Right lobe of liver (tissue), 6 donors: ENCODE measurements around the gene CCBE1. TPM values are rescaled to one million over a fixed set of nuclear protein-coding genes. Genes with fewer than 3 reads are reported as not detected.

Experiments used
- ATAC-seq, 4 donors: fragments of 200-7000 bp; cut with Tn5 transposase; one replicate each; pipeline ENCODE4 v1.9.1; 2020; ENCODE audit warnings: mild to moderate bottlenecking in 4 of 4, moderate library complexity in 4 of 4
- DNase-seq, 3 donors: peaks; one replicate each; pipeline ENCODE4 v3.0.0-alpha.2; 2020
- H3K27ac ChIP-seq, 3 donors: fragments of 200-600 bp; one replicate each; pipeline ENCODE4 v1.8.0; 2022
- H3K27me3 ChIP-seq, 2 donors: fragments of 200-600 bp; one replicate each; pipeline ENCODE4 v1.8.0; 2022
- H3K36me3 ChIP-seq, 4 donors: fragments of 200-600 bp; sonication (generic) in 1 of 4; one replicate each; pipeline versions ENCODE4 v1.5.1 to v1.8.0; 2017 to 2022; ENCODE audit warnings: control low read depth in 1 of 4
- H3K4me1 ChIP-seq, 4 donors: fragments of 200-600 bp; sonication (generic) in 1 of 4; one replicate each; pipeline versions ENCODE4 v1.5.1 to v1.8.0; 2017 to 2022; ENCODE audit warnings: control low read depth in 1 of 4
- H3K4me3 ChIP-seq, 3 donors: fragments of 200-600 bp; one replicate each; pipeline ENCODE4 v1.8.0; 2022
- H3K9me3 ChIP-seq, 4 donors: fragments of 200-600 bp; sonication (generic) in 1 of 4; one replicate each; pipeline versions ENCODE4 v1.5.1 to v1.8.0; 2017 to 2022; ENCODE audit warnings: control low read depth in 1 of 4
- POLR2A ChIP-seq: fragments of 450-650 bp; IDR thresholded peaks from one replicate; pipeline ENCODE4 v1.6.1; 2017; ENCODE audit warnings: antibody characterized with exemption, mild to moderate bottlenecking
- WGBS: methylation state at CpG from one replicate; pipeline ENCODE4 v1.1.6; 2018; ENCODE audit warnings: low coverage, low lambda C conversion rate; ENCODE audit not compliant: insufficient coverage; ENCODE audit errors: missing lambda C conversion rate; 5-methylcytosine and 5-hydroxymethylcytosine counted together
- intact Hi-C, 2 donors: fragments of 100-400 bp; cut with DNase I; formaldehyde crosslinking; loops; one replicate each; pipeline versions ENCODE4 v1.11.2 to v1.14.1; 2022
- total RNA-seq, 6 experiments: library from RNA; depleted of rRNA in 2 of 6; stranded (reverse); fragments of >200 nt in 2 of 6; fragmentation: NEBNext Ultra II Directional in 3 of 6; extraction: Animal tissue kit (Norgen Biotek cat#: 25700) in 3 of 6; gene quantifications; one replicate each; pipeline versions ENCODE4 v1.1.0 to v1.2.4, GENCODE V29; 2016 to 2023
- TF ChIP-seq, protein P1 (sequence below), 4 donors: fragments of 200-600 bp in 3 of 4; fragments of 450-650 bp in 1 of 4; IDR thresholded peaks; one replicate each; pipeline versions ENCODE4 v1.5.1 to v1.8.0; 2016 to 2022; ENCODE audit warnings: antibody characterized with exemption in 4 of 4, mild to moderate bottlenecking in 2 of 4
- donor health status: DM: no; HTN: yes; CAD: no.
- donor health status: DM: no; HTN: no; CAD: no.
- donor health status: DM: no; HTN: no; CAD: no.
- donor health status: DM: no; HTN: yes; CAD: no.
- donor health status: DM: no; HTN: yes; CAD: no.

CCBE1 gene
- total RNA-seq, 6 experiments from 2014 or later: 2.7 to 6.9 (median 4.3) TPM

DNA sequence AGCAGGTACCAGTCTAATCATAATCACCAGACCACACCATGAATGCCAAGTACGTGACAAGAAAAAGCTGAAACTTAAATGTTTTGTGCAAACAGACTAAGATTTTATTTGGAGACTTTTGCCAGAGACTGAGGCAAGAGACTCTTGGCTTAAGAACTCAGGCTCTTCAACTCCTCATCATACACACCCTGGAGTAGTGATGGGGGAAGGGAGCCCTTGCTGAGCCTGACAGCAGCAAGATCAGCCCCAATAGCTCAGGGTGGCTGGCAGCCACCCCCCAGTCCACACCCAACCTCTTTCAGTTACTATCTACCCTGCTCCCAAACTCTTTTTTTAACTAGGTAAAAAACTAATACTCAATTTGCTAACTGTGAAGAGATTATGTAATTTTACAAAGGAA lies 114.8 kb downstream of the CCBE1 start:
- no peak for ATAC-seq
- no peaks in the 10 kb centered on the region for H3K27me3 ChIP-seq
- intact Hi-C loops: no loop called here
- no peak overlapping the region for H3K4me3 ChIP-seq
- H3K9me3 ChIP-seq: no peaks in the 10 kb centered on the region
- TF ChIP-seq, protein P1, sequence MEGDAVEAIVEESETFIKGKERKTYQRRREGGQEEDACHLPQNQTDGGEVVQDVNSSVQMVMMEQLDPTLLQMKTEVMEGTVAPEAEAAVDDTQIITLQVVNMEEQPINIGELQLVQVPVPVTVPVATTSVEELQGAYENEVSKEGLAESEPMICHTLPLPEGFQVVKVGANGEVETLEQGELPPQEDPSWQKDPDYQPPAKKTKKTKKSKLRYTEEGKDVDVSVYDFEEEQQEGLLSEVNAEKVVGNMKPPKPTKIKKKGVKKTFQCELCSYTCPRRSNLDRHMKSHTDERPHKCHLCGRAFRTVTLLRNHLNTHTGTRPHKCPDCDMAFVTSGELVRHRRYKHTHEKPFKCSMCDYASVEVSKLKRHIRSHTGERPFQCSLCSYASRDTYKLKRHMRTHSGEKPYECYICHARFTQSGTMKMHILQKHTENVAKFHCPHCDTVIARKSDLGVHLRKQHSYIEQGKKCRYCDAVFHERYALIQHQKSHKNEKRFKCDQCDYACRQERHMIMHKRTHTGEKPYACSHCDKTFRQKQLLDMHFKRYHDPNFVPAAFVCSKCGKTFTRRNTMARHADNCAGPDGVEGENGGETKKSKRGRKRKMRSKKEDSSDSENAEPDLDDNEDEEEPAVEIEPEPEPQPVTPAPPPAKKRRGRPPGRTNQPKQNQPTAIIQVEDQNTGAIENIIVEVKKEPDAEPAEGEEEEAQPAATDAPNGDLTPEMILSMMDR (IDR thresholded peaks at IDR 0.05): no peak
- TF ChIP-seq POLR2A: no peak
- no peaks in the 10 kb centered on the region for H3K36me3 ChIP-seq
- 20% methylated on average over 1 of the region's 1 CpG for WGBS
- no peak for DNase-seq
- H3K27ac ChIP-seq: no peak overlapping the region
- H3K4me1 ChIP-seq: no peaks in the 10 kb centered on the region

DNA sequence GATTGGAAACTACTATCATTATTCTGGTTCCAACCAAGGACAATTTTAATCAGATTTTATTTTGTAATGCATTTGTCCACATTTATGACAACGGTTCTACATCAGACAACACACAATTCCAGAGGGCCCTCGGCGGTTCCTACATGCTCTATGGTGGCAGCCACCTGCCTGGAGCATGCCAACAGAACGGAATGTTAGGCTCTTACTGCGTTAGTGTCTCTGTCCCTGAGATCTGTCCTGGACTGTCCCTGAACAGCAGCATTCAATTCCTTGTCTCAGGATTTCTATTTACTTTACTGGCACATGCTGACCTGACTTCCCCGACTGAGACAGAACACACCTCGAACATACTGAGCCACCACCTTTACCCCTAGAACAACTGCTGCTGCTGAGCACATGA lies 117.7 kb downstream of the CCBE1 start:
- Histone ChIP-seq H3K4me1 (no peaks in the 10 kb centered on the region), H3K4me3 (no peak overlapping the region), H3K27ac (no peak overlapping the region), H3K9me3 (no peaks in the 10 kb centered on the region), H3K36me3 (no peaks in the 10 kb centered on the region), H3K27me3 (no peaks in the 10 kb centered on the region)
- 35% methylated on average over 7 of the region's 7 CpGs for WGBS
- intact Hi-C loops: no loop called here
- no peak for DNase-seq
- TF ChIP-seq, protein P1 (IDR thresholded peaks at IDR 0.05): no peak
- no peak for ATAC-seq

DNA sequence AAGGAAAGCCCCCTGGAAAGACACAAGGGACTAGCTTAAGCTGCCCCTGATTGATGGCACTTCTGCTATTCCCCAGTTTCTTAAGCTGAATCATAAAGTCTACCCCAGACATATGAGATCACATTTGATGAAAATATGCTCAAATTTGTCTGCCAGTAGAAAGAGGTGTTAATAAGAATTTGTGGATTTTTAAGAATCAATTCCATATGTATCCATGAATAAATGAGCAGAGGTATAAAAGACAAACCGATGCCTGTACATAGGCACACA lies 119.9 kb downstream of the CCBE1 start:
- no peaks in the 10 kb centered on the region for H3K4me1 ChIP-seq
- no peak for ATAC-seq
- no peaks in the 10 kb centered on the region for H3K36me3 ChIP-seq
- no peak overlapping the region for H3K27ac ChIP-seq
- H3K27me3 ChIP-seq: no peaks in the 10 kb centered on the region
- no peak for TF ChIP-seq POLR2A
- TF ChIP-seq, protein P1 (IDR thresholded peaks at IDR 0.05): no peak
- no peak overlapping the region for H3K4me3 ChIP-seq
- intact Hi-C loops: no loop called here
- H3K9me3 ChIP-seq: no peaks in the 10 kb centered on the region
- no peak for DNase-seq
- 82% methylated on average over 1 of the region's 1 CpG for WGBS

DNA sequence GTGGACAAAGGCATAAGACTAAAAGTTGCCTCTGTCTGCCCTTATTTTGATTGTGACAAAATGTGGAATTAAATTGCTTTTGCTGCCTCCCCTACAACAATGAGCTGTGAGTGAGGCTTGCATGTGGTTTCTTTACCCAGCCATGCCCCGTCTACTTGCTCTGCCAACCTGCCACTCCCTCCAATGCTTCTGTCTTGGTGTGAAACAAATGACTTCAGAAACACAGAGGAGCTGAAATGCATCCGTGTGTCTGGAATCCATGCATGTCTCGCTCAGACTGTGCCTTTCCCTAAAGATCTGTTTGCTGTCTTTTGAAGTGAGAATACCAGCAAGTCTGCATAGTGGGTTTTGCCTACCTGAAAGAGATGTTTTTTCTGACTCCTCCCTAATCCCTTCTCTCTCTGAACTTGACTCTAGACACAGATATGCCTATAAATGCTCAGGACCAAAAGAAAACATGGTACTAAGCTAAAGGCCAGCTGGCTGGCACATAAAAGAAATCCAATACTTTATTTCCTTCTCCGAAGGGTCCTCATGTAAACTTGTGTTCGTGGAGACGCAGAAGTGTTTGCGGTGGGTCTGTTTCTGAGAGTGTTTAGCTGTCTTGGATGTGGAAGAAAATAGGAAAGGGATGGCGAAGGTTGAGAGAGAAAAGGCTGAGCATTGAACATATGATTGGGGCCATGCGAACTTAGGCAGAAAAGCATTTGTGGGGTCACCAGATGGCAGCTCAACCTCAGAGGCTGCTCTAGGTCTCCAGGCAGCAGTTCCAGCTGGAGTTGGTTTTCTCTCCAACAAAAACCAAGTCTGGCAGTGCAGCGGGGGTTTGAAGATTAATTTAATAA lies 120.5 kb downstream of the CCBE1 start:
- Histone ChIP-seq H3K4me1 (no peaks in the 10 kb centered on the region), H3K9me3 (no peaks in the 10 kb centered on the region), H3K27me3 (no peaks in the 10 kb centered on the region), H3K4me3 (no peak overlapping the region), H3K27ac (no peak overlapping the region), H3K36me3 (no peaks in the 10 kb centered on the region)
- intact Hi-C loops: no loop called here
- WGBS: 52% methylated on average over 9 of the region's 10 CpGs
- TF ChIP-seq POLR2A: no peak
- TF ChIP-seq, protein P1 (IDR thresholded peaks at IDR 0.05): no peak
- no peak for ATAC-seq
- no peak for DNase-seq
